Erythroblast (primary cell): ENCODE results near the gene MICAL2.

Experiments
- GATA1 ChIP-seq: IDR thresholded peaks from 2 replicates; pipeline ENCODE4 v1.6.1; 2011; ENCODE audit warnings: low read depth, mild to moderate bottlenecking, control low read depth, low read length, moderate library complexity
- POLR2A ChIP-seq: IDR thresholded peaks from 2 replicates; pipeline ENCODE4 v1.6.1; 2011; ENCODE audit warnings: mild to moderate bottlenecking, low read length

DNA sequence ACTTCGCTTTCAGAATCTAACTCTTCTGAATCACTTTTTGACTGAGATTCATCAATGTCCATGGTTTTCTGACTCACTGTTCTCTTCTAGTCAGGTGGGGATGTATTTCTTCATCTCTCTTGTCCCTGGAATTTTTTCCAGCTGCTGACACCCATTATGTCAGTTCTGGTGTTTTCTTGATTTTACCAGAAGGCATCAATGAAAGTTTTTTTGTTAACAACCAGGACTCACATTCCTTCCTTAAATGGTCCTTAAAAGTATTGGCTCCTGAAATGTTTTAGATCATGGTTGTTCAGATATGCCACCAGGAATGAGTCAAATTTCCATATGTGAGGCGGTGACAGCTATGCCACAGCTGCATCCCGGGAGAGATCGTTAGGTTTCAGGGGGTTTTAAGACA, 12.9 kb downstream of the MICAL2 start:
- no peak for TF ChIP-seq POLR2A
- TF ChIP-seq GATA1, result no peak
